ENCODE data around the gene UBE2B.

GRCh38 chr5:134437847-134438581 lies 66.6 kb downstream of the UBE2B start:
- TF ChIP-seq, protein P1, sequence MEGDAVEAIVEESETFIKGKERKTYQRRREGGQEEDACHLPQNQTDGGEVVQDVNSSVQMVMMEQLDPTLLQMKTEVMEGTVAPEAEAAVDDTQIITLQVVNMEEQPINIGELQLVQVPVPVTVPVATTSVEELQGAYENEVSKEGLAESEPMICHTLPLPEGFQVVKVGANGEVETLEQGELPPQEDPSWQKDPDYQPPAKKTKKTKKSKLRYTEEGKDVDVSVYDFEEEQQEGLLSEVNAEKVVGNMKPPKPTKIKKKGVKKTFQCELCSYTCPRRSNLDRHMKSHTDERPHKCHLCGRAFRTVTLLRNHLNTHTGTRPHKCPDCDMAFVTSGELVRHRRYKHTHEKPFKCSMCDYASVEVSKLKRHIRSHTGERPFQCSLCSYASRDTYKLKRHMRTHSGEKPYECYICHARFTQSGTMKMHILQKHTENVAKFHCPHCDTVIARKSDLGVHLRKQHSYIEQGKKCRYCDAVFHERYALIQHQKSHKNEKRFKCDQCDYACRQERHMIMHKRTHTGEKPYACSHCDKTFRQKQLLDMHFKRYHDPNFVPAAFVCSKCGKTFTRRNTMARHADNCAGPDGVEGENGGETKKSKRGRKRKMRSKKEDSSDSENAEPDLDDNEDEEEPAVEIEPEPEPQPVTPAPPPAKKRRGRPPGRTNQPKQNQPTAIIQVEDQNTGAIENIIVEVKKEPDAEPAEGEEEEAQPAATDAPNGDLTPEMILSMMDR (IDR thresholded peaks at IDR 0.05 in 4 of 5, conservative IDR thresholded peaks at IDR 0.05 in 1 of 5): no peak
- TF ChIP-seq POLR2A (IDR thresholded peaks at IDR 0.05): peak in 1 of 2 donors; percentile 54

Measured in gastrocnemius medialis (tissue), 4 donors.